Measurements from ENCODE around the gene UBE3D.

Gene UBE3D

DNA sequence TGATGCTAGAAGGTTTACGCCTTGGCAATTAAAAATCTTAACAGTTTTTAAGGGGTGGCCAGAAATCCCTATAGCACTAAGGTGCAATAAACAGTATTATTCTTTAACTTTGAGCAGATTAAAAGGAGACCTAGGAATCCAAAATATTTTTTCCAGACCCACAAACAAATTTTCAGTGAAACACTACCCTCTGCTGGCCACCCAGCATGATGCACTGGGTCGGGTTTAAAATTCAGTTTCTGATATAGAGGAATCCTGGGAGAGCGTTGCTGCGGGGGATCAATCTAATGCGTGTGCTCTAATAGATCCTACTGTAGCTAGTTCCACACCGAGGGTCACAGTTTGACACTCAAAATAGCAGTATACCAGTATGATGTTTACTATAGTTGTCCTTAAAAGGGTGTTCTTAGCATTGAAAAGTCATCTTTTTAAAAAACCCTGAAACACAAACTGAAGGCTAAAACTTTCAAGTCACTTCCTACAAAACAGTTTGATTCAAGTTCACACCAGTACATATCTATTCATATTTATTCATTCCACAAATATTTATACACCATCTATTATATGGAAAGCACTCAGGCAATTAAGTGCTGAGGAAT lies 10.2 kb downstream of the UBE3D start:
- no peak for TF ChIP-seq POLR2AphosphoS5 (IDR thresholded peaks at IDR 0.05; ENCODE audit: low read depth, low read length)
- TF ChIP-seq TAF1 (IDR thresholded peaks at IDR 0.05; ENCODE audit: borderline replicate concordance, insufficient read depth, low read length): no peak
- no peak for TF ChIP-seq FOXP2 (optimal IDR thresholded peaks at IDR 0.05; ENCODE audit: borderline replicate concordance, extremely low read depth, extremely low read length, insufficient read depth)
- TF ChIP-seq, protein P1, sequence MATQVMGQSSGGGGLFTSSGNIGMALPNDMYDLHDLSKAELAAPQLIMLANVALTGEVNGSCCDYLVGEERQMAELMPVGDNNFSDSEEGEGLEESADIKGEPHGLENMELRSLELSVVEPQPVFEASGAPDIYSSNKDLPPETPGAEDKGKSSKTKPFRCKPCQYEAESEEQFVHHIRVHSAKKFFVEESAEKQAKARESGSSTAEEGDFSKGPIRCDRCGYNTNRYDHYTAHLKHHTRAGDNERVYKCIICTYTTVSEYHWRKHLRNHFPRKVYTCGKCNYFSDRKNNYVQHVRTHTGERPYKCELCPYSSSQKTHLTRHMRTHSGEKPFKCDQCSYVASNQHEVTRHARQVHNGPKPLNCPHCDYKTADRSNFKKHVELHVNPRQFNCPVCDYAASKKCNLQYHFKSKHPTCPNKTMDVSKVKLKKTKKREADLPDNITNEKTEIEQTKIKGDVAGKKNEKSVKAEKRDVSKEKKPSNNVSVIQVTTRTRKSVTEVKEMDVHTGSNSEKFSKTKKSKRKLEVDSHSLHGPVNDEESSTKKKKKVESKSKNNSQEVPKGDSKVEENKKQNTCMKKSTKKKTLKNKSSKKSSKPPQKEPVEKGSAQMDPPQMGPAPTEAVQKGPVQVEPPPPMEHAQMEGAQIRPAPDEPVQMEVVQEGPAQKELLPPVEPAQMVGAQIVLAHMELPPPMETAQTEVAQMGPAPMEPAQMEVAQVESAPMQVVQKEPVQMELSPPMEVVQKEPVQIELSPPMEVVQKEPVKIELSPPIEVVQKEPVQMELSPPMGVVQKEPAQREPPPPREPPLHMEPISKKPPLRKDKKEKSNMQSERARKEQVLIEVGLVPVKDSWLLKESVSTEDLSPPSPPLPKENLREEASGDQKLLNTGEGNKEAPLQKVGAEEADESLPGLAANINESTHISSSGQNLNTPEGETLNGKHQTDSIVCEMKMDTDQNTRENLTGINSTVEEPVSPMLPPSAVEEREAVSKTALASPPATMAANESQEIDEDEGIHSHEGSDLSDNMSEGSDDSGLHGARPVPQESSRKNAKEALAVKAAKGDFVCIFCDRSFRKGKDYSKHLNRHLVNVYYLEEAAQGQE (IDR thresholded peaks at IDR 0.05; ENCODE audit: insufficient read depth in 1 of 2, low read depth in 2 of 2, low read length in 2 of 2): no peak

DNA sequence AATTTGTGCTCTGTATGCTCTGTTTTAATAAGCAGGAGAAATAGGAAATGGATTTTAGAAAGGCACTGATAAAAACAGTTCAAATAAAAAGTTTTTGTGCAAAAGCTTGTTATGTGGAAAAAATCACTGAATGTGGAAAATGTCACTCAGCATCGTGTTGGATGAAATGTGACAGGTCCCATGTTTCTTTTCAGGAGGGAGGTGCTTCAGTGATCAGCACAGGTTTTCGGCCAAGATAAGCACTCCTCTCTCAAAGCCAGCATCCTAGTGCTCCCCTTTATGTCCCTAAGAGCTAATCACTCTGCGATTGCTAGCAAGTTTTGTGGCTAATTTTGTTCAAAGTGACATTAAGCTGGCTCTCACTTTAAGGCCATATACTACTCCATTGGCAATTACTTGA lies 12.0 kb downstream of the UBE3D start:
- TF ChIP-seq, protein P1 (IDR thresholded peaks at IDR 0.05; ENCODE audit: insufficient read depth in 1 of 2, low read depth in 2 of 2, low read length in 2 of 2): no peak
- TF ChIP-seq SIN3A (IDR thresholded peaks at IDR 0.05; ENCODE audit: borderline replicate concordance, insufficient read depth, low read length) (no peak), TAF1 (IDR thresholded peaks at IDR 0.05; ENCODE audit: borderline replicate concordance, insufficient read depth, low read length) (no peak), POLR2AphosphoS5 (IDR thresholded peaks at IDR 0.05; ENCODE audit: low read depth, low read length) (no peak), FOXP2 (optimal IDR thresholded peaks at IDR 0.05; ENCODE audit: borderline replicate concordance, extremely low read depth, extremely low read length, insufficient read depth) (no peak)

DNA sequence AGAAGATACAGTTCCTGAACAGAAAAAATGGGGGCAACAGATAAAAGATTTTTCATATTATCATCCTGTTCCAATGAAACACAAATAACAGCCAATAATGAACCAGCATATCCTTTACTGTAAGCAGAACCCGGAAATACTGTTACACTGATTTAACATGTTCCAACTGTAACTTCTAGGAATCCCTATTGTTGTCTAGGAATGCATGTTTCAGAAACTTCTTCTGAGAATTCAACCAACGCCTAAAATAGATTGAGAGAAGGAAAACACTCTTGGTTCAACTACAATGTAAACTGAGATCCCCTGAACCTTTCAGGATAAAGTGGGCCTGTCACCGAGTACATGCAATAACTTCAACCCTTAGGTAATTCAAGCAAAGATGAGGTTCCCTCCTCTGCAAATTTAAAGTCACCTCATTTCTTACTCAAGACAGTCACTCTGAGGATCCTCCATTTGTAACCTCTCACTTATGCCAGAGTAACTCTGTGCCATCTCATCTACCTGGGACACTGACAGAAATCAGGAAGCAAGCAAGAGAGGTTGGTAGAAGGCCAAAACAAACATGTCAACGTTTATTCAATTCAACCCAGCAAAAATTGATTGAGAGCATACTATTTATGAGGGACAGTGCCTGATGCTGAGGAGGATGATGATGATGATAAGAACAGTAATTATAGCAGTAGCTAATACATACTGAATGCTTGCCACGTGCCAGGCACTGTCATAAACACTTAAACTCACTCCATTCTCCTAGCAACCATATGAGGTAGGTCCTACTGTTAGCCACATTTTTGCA lies 14.1 kb downstream of the UBE3D start:
- TF ChIP-seq, protein P1 (IDR thresholded peaks at IDR 0.05; ENCODE audit: insufficient read depth in 1 of 2, low read depth in 2 of 2, low read length in 2 of 2): no peak
- TF ChIP-seq SIN3A (IDR thresholded peaks at IDR 0.05; ENCODE audit: borderline replicate concordance, insufficient read depth, low read length) (no peak), POLR2AphosphoS5 (IDR thresholded peaks at IDR 0.05; ENCODE audit: low read depth, low read length) (no peak), TAF1 (IDR thresholded peaks at IDR 0.05; ENCODE audit: borderline replicate concordance, insufficient read depth, low read length) (no peak)

DNA sequence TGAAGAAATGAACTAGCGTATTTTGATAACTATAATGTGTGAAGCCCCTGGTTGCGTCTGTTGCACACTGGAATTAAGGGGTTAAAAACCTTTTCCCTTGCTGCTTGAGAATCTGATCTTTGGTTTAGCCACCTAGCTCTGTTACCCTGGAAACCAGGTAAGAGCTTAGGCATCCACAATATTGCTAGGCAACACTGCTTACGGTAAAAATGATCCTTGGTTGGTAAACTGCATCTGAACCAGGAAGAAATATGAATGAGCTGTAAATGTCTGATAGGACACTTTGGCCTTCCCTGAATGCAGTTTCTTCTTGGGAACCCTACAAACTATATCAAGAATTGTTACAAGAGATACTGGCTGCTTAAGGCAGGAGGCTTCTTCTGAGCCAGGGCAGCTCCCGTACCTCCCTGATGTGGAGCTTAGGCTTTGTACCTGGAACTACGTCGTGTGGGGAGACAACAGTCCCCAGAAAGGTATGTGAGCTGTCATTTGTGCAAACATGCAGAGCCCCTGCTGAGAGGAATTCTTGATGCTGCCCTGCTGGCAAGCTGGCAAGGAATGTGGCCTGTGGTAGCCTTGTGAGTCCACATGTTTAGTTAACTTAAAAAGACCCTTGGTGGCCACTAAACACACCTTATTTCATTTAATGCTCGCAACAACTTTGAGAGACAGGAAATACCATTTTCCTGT lies 18.4 kb downstream of the UBE3D start:
- TF ChIP-seq SIN3A (IDR thresholded peaks at IDR 0.05; ENCODE audit: borderline replicate concordance, insufficient read depth, low read length): no peak
- TF ChIP-seq, protein P1 (IDR thresholded peaks at IDR 0.05; ENCODE audit: insufficient read depth in 1 of 2, low read depth in 2 of 2, low read length in 2 of 2): no peak
- no peak for TF ChIP-seq POLR2AphosphoS5 (IDR thresholded peaks at IDR 0.05; ENCODE audit: low read depth, low read length)
- no peak for TF ChIP-seq FOXP2 (optimal IDR thresholded peaks at IDR 0.05; ENCODE audit: borderline replicate concordance, extremely low read depth, extremely low read length, insufficient read depth)
- no peak for TF ChIP-seq TAF1 (IDR thresholded peaks at IDR 0.05; ENCODE audit: borderline replicate concordance, insufficient read depth, low read length)

All from PFSK-1 (cell line).